Spinal cord (tissue), 10 donors: ENCODE results near the gene LAG3. TPM values are rescaled to one million over a fixed set of nuclear protein-coding genes. Genes with fewer than 3 reads are reported as not detected.

Source experiments
- DNase-seq, 6 donors: peaks; one replicate each; pipeline versions ENCODE4 v3.0.0 to v3.0.0-alpha.2; 2013 to 2015; ENCODE audit warnings: low spot score in 6 of 6, low read depth in 4 of 6
- H3K27ac ChIP-seq: one replicate; pipeline ENCODE4 v1.5.1; 2013; ENCODE audit warnings: low read depth, low read length, control low read depth
- H3K27me3 ChIP-seq: one replicate; pipeline ENCODE4 v1.6.1; 2013; ENCODE audit warnings: low read length; ENCODE audit not compliant: control insufficient read depth, insufficient read depth
- H3K36me3 ChIP-seq: one replicate; pipeline ENCODE4 v1.6.1; 2013; ENCODE audit warnings: low read length; ENCODE audit not compliant: control insufficient read depth, insufficient read depth
- H3K4me1 ChIP-seq: one replicate; pipeline ENCODE4 v1.6.1; 2013; ENCODE audit warnings: low read length; ENCODE audit not compliant: control insufficient read depth, insufficient read depth
- H3K4me3 ChIP-seq: one replicate; pipeline ENCODE4 v1.5.1; 2013; ENCODE audit warnings: low read depth, low read length, control low read depth
- H3K9me3 ChIP-seq: one replicate; pipeline ENCODE4 v1.6.1; 2013; ENCODE audit warnings: low read length; ENCODE audit not compliant: control insufficient read depth, insufficient read depth
- WGBS: methylation state at CpG from one replicate; pipeline ENCODE4 v1.1.5; 2013; ENCODE audit warnings: missing lambda C conversion rate; ENCODE audit not compliant: insufficient coverage; 5-methylcytosine and 5-hydroxymethylcytosine counted together
- polyA plus RNA-seq, 2 donors: library from polyadenylated mRNA; unstranded; fragments of 120-200 nt; gene quantifications; one replicate each; pipeline ENCODE4 v1.2.1, GENCODE V29; 2013; ENCODE audit not compliant: insufficient read length in 2 of 2
- total RNA-seq, 2 donors: library from RNA; depleted of rRNA in 1 of 2; stranded (reverse); fragments of 120-200 nt in 1 of 2; fragments of >200 nt in 1 of 2; gene quantifications; one replicate each; pipeline versions ENCODE4 v1.2.3 to v1.2.4, GENCODE V29; 2013 to 2014
- donor health status: healthy.

Gene LAG3
- total and polyA plus RNA-seq, 4 donors, result 0.33 to 1.6 (median 0.93) TPM; not detected in 1

GRCh38 chr12:6764011-6764828 is 8.1 kb upstream of the LAG3 start:
- Histone ChIP-seq H3K27ac (peak overlapping the region; percentile 96), H3K27me3 (no peaks in the 10 kb centered on the region), H3K4me3 (peak overlapping the region; percentile 36), H3K9me3 (no peaks in the 10 kb centered on the region), H3K4me1 (peaks cover 47% of the 10 kb centered on the region), H3K36me3 (peaks cover 5% of the 10 kb centered on the region)
- WGBS, result 0% methylated on average over 10 of the region's 16 CpGs
- peak; percentile 94 to 100 (median 98) for DNase-seq

GRCh38 chr12:6765048-6765633 is 7.2 kb upstream of the LAG3 start:
- Histone ChIP-seq H3K27me3 (no peaks in the 10 kb centered on the region), H3K9me3 (no peaks in the 10 kb centered on the region), H3K36me3 (peaks cover 14% of the 10 kb centered on the region), H3K4me3 (peak overlapping the region; percentile 58), H3K27ac (peak overlapping the region; percentile 96), H3K4me1 (peaks cover 54% of the 10 kb centered on the region)
- no peak for DNase-seq
- 28% methylated on average over 6 of the region's 7 CpGs for WGBS

- Histone ChIP-seq H3K4me3 (peak within 1 kb of the TSS; percentile 90), H3K4me1 (peaks cover 57% of the 10 kb centered on the region), H3K36me3 (peaks cover 22% of the 10 kb centered on the region), H3K27ac (peak within 1 kb of the TSS; percentile 96), H3K27me3 (no peaks in the 10 kb centered on the region), H3K9me3 (no peaks in the 10 kb centered on the region)
- peak in 5 of 6 donors; percentile 72 to 99 (median 85) for DNase-seq
- WGBS, result 1% methylated on average over 55 of the region's 63 CpGs
Measured at GRCh38 chr12:6765634-6766581, 6.4 kb upstream of the LAG3 start, which contains the start of gene PTMS. Gene PTMS, plus strand, starts transcription at chr12:6766363. Its CDS starts 343 bp downstream, at chr12:6766706.

GRCh38 chr12:6766651-6767349 is 5.5 kb upstream of the LAG3 start:
- Histone ChIP-seq H3K9me3 (no peaks in the 10 kb centered on the region), H3K4me1 (peaks cover 60% of the 10 kb centered on the region), H3K36me3 (peaks cover 30% of the 10 kb centered on the region), H3K27ac (peak overlapping the region; percentile 83), H3K4me3 (peak overlapping the region; percentile 90), H3K27me3 (no peaks in the 10 kb centered on the region)
- WGBS, result under 1% methylated on average over 88 of the region's 88 CpGs
- DNase-seq, result peak in 2 of 6 donors; percentile 86 to 89

GRCh38 chr12:6767353-6768319 is 4.7 kb upstream of the LAG3 start:
- Histone ChIP-seq H3K27ac (peak overlapping the region; percentile 83), H3K4me1 (peaks cover 60% of the 10 kb centered on the region), H3K9me3 (no peaks in the 10 kb centered on the region), H3K27me3 (no peaks in the 10 kb centered on the region), H3K4me3 (peak overlapping the region; percentile 90), H3K36me3 (peaks cover 37% of the 10 kb centered on the region)
- DNase-seq, result peak in 2 of 6 donors; percentile 64 to 84
- under 1% methylated on average over 38 of the region's 44 CpGs for WGBS

GRCh38 chr12:6768437-6768914 is 3.8 kb upstream of the LAG3 start:
- H3K36me3 ChIP-seq, result peaks cover 43% of the 10 kb centered on the region
- H3K4me1 ChIP-seq, result peaks cover 62% of the 10 kb centered on the region
- WGBS, result no CpG with 5 or more reads among the region's 6 CpGs
- H3K27ac ChIP-seq, result peak overlapping the region; percentile 64
- H3K4me3 ChIP-seq, result peak overlapping the region; percentile 90
- no peaks in the 10 kb centered on the region for H3K9me3 ChIP-seq
- DNase-seq, result peak in 2 of 6 donors; percentile 63 to 76
- no peaks in the 10 kb centered on the region for H3K27me3 ChIP-seq

- peak overlapping the region; percentile 90 for H3K4me3 ChIP-seq
- H3K4me1 ChIP-seq, result peaks cover 58% of the 10 kb centered on the region
- H3K27me3 ChIP-seq, result no peaks in the 10 kb centered on the region
- DNase-seq, result peak in 2 of 6 donors; percentile 76 to 78
- H3K9me3 ChIP-seq, result no peaks in the 10 kb centered on the region
- peaks cover 45% of the 10 kb centered on the region for H3K36me3 ChIP-seq
- 20% methylated on average over 3 of the region's 6 CpGs for WGBS
- peak overlapping the region; percentile 43 for H3K27ac ChIP-seq
Measured at GRCh38 chr12:6768990-6769389, 3.3 kb upstream of the LAG3 start.

- Histone ChIP-seq H3K4me3 (no peak overlapping the region), H3K27ac (no peak overlapping the region), H3K4me1 (peaks cover 55% of the 10 kb centered on the region), H3K27me3 (no peaks in the 10 kb centered on the region), H3K9me3 (no peaks in the 10 kb centered on the region), H3K36me3 (peaks cover 50% of the 10 kb centered on the region)
- 33% methylated on average over 2 of the region's 4 CpGs for WGBS
- DNase-seq, result no peak
Measured at GRCh38 chr12:6769666-6770065, 2.7 kb upstream of the LAG3 start.
